ENCODE measurements around the gene LAMB4.

LAMB4 gene

GRCh38 chr7:108077709-108078108 lies 52.5 kb downstream of the LAMB4 start:
- DNase-seq = no peak

GRCh38 chr7:108076156-108076555 lies 54.0 kb downstream of the LAMB4 start:
- DNase-seq = no peak

- DNase-seq = no peak
Measured at GRCh38 chr7:108073305-108074070, 56.7 kb downstream of the LAMB4 start.

- DNase-seq = no peak
Measured at GRCh38 chr7:108072739-108073138, 57.4 kb downstream of the LAMB4 start.

GRCh38 chr7:108072116-108072515 lies 58.0 kb downstream of the LAMB4 start:
- DNase-seq = no peak

GRCh38 chr7:108071551-108071950 lies 58.6 kb downstream of the LAMB4 start:
- no peak for DNase-seq

GRCh38 chr7:108069646-108070045 lies 60.5 kb downstream of the LAMB4 start:
- no peak for DNase-seq

- no peak for DNase-seq
Measured at GRCh38 chr7:108067844-108068243, 62.3 kb downstream of the LAMB4 start.

- DNase-seq = no peak
Measured at GRCh38 chr7:108066486-108066885, 63.7 kb downstream of the LAMB4 start.

- DNase-seq = no peak
Measured at GRCh38 chr7:108063520-108063933, 66.6 kb downstream of the LAMB4 start.

GRCh38 chr7:108062250-108063014 lies 67.7 kb downstream of the LAMB4 start:
- DNase-seq = no peak

- DNase-seq = no peak
Measured at GRCh38 chr7:108059526-108059925, 70.6 kb downstream of the LAMB4 start.

- DNase-seq = no peak
Measured at GRCh38 chr7:108057951-108058481, 72.1 kb downstream of the LAMB4 start.

- no peak for DNase-seq
Measured at GRCh38 chr7:108055611-108056021, 74.5 kb downstream of the LAMB4 start.

GRCh38 chr7:108054537-108054936 lies 75.6 kb downstream of the LAMB4 start:
- no peak for DNase-seq

GRCh38 chr7:108053250-108053649 lies 76.9 kb downstream of the LAMB4 start:
- no peak for DNase-seq

GRCh38 chr7:108051454-108051853 lies 78.7 kb downstream of the LAMB4 start:
- no peak for DNase-seq

- no peak for DNase-seq
Measured at GRCh38 chr7:108049962-108050361, 80.2 kb downstream of the LAMB4 start.

- no peak for DNase-seq
Measured at GRCh38 chr7:108048422-108048821, 81.7 kb downstream of the LAMB4 start.

GRCh38 chr7:108046952-108047506 lies 83.1 kb downstream of the LAMB4 start:
- no peak for DNase-seq

- DNase-seq = no peak
Measured at GRCh38 chr7:108045669-108046068, 84.5 kb downstream of the LAMB4 start.

- DNase-seq = no peak
Measured at GRCh38 chr7:108045154-108045553, 85.0 kb downstream of the LAMB4 start.

- DNase-seq = no peak
Measured at GRCh38 chr7:108044345-108044744, 85.8 kb downstream of the LAMB4 start.

GRCh38 chr7:108038986-108039385 lies 91.2 kb downstream of the LAMB4 start:
- DNase-seq = no peak

All from effector CD8-positive, alpha-beta T cell (primary cell).